Measurements from ENCODE around the gene MACROH2A1. TPM values are rescaled to one million over a fixed set of nuclear protein-coding genes. Genes with fewer than 3 reads are reported as not detected.

The MACROH2A1 gene
- total RNA-seq, 4 donors from 2014 or later, result 196 to 234 (median 208) TPM

DNA sequence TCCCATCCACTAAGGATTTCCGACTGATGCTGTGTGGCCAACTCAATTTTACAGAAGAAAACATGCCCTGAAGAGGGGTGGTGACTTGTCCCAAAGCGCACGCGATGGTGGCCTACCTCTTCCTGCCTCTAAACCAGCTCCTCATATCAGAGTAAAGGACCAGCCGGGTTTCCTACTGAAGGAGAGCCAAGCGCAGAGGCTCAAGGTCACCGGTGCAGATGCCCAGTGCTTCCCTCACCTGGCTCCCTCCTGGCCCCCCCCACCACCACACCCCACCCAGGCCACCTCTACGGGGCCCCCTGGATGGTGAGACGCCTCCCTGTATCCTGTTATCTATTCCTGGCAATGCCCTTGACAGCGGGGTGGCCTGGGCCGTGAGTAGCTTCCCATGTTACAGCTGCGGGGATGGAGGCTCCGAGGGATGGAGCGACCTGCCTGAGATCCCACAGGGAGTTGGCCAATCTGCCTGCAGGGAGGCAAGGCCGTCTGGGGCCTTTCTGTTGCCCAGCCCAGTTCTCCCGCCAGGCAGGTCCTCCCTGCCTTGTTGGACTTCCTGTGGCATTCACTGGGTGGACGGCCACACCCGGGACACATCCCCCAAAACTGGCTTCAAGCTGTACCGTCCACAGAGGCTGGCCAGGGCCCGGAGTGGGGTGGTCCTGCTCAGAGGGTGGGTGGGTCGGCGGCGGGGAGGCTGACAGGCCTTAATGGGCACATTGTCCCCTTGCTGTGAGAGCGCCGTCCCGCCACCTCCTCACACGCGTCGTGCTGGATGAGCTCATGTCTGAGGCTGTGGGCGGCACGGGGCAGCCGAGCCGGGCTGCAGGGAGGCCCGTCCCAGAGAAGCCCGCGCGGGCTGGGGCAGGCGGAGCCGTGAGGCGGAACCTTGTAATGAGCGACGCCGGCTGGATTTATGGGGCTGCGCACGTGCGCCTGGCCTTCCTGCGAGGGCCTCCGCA lies 72.5 kb downstream of the MACROH2A1 start:
- intact Hi-C loops (cut with DNase I; ENCODE audit: low total_unique reads), result no loop called here
- no peak for DNase-seq (ENCODE audit: low spot score in 2 of 2)
- WGBS, 2 donors, result 66 to 76% methylated on average over 34 to 45 of the region's 48 CpGs
- no peak overlapping the region for H3K4me3 ChIP-seq (ENCODE audit: low read depth, poor library complexity, severe bottlenecking)
- TF ChIP-seq POLR2A (IDR thresholded peaks at IDR 0.05), result no peak
- TF ChIP-seq, protein P1, sequence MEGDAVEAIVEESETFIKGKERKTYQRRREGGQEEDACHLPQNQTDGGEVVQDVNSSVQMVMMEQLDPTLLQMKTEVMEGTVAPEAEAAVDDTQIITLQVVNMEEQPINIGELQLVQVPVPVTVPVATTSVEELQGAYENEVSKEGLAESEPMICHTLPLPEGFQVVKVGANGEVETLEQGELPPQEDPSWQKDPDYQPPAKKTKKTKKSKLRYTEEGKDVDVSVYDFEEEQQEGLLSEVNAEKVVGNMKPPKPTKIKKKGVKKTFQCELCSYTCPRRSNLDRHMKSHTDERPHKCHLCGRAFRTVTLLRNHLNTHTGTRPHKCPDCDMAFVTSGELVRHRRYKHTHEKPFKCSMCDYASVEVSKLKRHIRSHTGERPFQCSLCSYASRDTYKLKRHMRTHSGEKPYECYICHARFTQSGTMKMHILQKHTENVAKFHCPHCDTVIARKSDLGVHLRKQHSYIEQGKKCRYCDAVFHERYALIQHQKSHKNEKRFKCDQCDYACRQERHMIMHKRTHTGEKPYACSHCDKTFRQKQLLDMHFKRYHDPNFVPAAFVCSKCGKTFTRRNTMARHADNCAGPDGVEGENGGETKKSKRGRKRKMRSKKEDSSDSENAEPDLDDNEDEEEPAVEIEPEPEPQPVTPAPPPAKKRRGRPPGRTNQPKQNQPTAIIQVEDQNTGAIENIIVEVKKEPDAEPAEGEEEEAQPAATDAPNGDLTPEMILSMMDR (IDR thresholded peaks at IDR 0.05), result no peak

DNA sequence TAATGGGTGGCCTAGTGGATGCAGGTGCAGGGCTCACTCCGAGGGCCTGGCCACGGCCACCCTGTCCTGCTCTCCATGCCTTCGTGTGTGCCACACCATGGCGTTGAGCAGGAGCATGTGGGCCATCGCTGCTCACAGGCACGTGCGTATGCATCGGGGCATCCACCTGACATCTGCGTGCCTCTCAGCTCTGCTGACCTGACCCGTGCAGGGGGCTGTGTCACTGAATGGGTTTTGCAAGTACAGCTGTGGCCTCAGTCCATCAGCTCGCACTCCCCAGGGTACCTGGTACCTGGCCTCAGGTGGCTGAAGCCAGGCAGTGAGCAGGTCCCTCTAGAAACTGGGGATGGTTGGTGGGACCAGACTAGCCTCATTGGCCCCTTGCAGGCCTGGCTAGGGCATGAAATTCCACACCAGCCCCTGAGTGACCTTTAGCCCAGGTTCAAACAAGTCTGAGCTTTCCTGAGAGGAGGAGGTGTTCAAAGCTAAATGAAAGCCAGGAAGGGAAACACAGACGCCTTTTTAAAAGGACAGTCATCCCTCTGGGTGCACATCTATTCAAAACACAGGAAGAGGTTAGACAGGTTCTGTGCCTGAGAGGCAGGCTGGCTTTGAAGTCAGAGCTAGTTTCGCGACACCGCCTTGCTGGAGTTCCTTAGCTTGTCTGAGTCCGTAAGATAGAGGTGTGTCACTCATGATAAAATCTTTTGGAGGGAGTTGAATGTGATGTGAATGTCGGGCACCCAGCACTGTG lies 74.0 kb downstream of the MACROH2A1 start:
- intact Hi-C loops (cut with DNase I; ENCODE audit: low total_unique reads), result no loop called here
- H3K4me3 ChIP-seq (ENCODE audit: low read depth, poor library complexity, severe bottlenecking), result no peak overlapping the region
- 75 to 82% methylated on average over 16 to 17 of the region's 17 CpGs for WGBS, 2 donors
- DNase-seq (ENCODE audit: low spot score in 2 of 2), result no peak
- no peak for TF ChIP-seq POLR2A (IDR thresholded peaks at IDR 0.05)
- TF ChIP-seq, protein P1 (IDR thresholded peaks at IDR 0.05), result no peak

DNA sequence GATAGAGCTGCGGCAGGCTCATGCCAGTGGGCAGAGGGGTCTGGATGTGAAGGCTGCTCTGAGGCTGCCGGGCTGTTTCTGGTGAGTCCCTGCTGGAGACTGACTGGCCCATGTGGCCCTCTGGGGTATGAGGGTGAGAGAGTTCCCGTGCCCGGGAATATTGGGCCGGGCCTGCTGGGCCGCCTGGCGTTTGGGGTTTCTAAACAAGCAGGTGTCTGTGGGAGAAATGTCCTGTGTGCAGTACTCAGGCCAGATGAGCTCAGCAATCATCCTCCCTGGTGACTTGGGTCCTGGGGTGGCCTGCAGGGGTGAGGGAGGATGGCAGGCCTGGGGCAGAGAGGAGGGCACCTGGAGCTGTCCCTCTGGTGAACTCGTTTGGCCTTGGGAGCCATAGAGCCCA lies 74.9 kb downstream of the MACROH2A1 start:
- 88 to 96% methylated on average over 7 to 8 of the region's 8 CpGs for WGBS, 2 donors
- no peak overlapping the region for H3K4me3 ChIP-seq (ENCODE audit: low read depth, poor library complexity, severe bottlenecking)
- peak in 1 of 2 donors; percentile 84 for DNase-seq (ENCODE audit: low spot score in 2 of 2)
- TF ChIP-seq POLR2A (IDR thresholded peaks at IDR 0.05), result no peak
- TF ChIP-seq, protein P1 (IDR thresholded peaks at IDR 0.05), result no peak
- intact Hi-C loops (cut with DNase I; ENCODE audit: low total_unique reads), result no loop called here

DNA sequence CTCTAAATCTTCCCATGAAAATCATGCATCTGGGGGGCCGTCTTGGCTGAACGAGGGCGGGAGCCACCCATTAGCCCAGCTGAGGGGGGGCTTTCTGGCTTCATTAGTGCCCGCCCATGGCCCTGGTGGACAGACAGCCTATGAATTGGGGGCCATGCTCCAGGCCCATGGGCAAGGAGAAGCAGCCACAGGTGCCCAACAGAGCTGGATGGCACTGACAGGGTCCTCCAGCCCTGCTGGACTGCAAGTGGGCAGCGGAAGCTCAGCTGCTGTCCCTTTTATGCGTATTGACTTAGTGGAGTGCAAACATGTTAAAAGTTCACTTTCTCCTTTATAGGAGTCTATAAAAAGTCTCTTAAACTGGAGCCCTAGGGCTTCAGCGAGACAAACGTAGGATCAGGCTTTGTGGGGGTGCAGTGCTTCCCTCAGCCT lies 75.3 kb downstream of the MACROH2A1 start:
- 92 to 96% methylated on average over 8 of the region's 8 CpGs for WGBS, 2 donors
- intact Hi-C loops (cut with DNase I; ENCODE audit: low total_unique reads), result no loop called here
- TF ChIP-seq, protein P1 (IDR thresholded peaks at IDR 0.05), result no peak
- TF ChIP-seq POLR2A (IDR thresholded peaks at IDR 0.05), result no peak
- DNase-seq (ENCODE audit: low spot score in 2 of 2), result peak in 1 of 2 donors; percentile 59
- no peak overlapping the region for H3K4me3 ChIP-seq (ENCODE audit: low read depth, poor library complexity, severe bottlenecking)

DNA sequence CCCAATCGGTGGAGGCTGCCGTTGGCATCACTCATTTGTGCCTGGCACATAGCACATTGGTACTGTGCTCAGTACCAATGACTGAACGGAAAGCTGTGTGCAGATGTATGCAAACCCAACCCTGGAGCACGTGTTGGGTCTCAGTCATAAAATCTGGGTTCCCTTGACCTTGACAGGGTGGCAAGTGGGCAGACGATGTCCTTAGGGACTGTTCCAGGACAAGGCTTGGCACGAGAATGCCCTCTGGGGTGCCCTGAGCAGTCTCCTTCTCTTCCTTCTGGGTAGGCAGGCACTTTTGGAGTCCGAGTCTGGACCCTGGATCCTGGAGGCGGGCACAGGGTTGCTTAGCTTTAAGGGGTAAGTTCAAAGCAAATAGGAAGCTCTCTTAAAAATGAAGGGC lies 75.8 kb downstream of the MACROH2A1 start:
- no peak overlapping the region for H3K4me3 ChIP-seq (ENCODE audit: low read depth, poor library complexity, severe bottlenecking)
- TF ChIP-seq, protein P1 (IDR thresholded peaks at IDR 0.05), result no peak
- TF ChIP-seq POLR2A (IDR thresholded peaks at IDR 0.05), result no peak
- DNase-seq (ENCODE audit: low spot score in 2 of 2), result peak in 1 of 2 donors; percentile 67
- WGBS, 2 donors, result 84 to 90% methylated on average over 8 of the region's 8 CpGs
- intact Hi-C loops (cut with DNase I; ENCODE audit: low total_unique reads), result no loop called here
